GM21390 (cell line): ENCODE measurements around the gene VDR.

ENCODE experiments used
- ATAC-seq: cut with Tn5 transposase; IDR thresholded peaks from one replicate; pipeline ENCODE4 v1.9.1; 2021; ENCODE audit not compliant: unreplicated experiment

Gene VDR

GRCh38 chr12:47904713-47905709 lies at the start of gene VDR:
TSS of gene VDR (minus strand) at chr12:47904994. CDS start at chr12:47879113, 25,881 bp downstream.
- peak; percentile 61 for ATAC-seq

- no peak for ATAC-seq
Observed at GRCh38 chr12:47954058-47954457, 49.3 kb upstream of the VDR start.

GRCh38 chr12:47950856-47951468 lies 46.2 kb upstream of the VDR start:
- ATAC-seq = no peak

GRCh38 chr12:47949441-47950341 lies 44.9 kb upstream of the VDR start:
- ATAC-seq = no peak

GRCh38 chr12:47947341-47947740 lies 42.5 kb upstream of the VDR start:
- no peak for ATAC-seq

GRCh38 chr12:47946413-47947323 lies 41.9 kb upstream of the VDR start:
- no peak for ATAC-seq

- ATAC-seq = no peak
Observed at GRCh38 chr12:47945341-47945728, 40.5 kb upstream of the VDR start.

GRCh38 chr12:47944685-47945340 lies 40.0 kb upstream of the VDR start:
- no peak for ATAC-seq

GRCh38 chr12:47943623-47944340 lies 39.0 kb upstream of the VDR start:
- ATAC-seq = no peak

- ATAC-seq = no peak
Observed at GRCh38 chr12:47942614-47943225, 37.9 kb upstream of the VDR start.

GRCh38 chr12:47941871-47942613 lies 37.2 kb upstream of the VDR start:
- no peak for ATAC-seq

GRCh38 chr12:47941475-47941780 lies 36.6 kb upstream of the VDR start:
- ATAC-seq = no peak

- ATAC-seq = no peak
Observed at GRCh38 chr12:47940773-47941474, 36.1 kb upstream of the VDR start.

- no peak for ATAC-seq
Observed at GRCh38 chr12:47939009-47939601, 34.3 kb upstream of the VDR start.

GRCh38 chr12:47938594-47938993 lies 33.8 kb upstream of the VDR start:
- ATAC-seq = no peak

- ATAC-seq = no peak
Observed at GRCh38 chr12:47938093-47938492, 33.3 kb upstream of the VDR start.

GRCh38 chr12:47935184-47935583 lies 30.4 kb upstream of the VDR start:
- ATAC-seq = no peak
